ENCODE results near the gene STK38.
"Not testable (repeated sequence)": the region's sequence is repeated elsewhere in the genome, so short reads cannot be mapped to it uniquely, and the experiment has no call there.

DNA sequence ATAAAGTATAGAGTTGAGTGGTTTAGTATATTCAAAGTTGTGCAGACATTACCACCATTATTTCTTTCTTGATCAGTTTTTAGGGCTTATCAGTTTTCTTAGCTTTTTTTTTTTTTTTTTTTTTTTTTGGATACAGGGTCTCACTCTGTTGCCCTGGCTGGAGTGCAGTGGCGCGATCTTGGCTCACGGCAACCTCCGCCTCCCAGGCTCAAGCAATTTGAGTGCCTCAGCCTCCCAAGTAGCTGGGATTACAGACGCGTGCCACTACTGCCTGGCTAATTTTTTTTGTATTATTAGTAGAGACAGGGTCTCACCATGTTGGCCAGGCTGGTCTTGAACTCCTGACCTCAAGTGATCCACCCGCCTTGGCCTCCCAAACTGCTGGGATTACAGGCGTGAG lies 94.4 kb downstream of the STK38 start:
- TF ChIP-seq, protein P1, sequence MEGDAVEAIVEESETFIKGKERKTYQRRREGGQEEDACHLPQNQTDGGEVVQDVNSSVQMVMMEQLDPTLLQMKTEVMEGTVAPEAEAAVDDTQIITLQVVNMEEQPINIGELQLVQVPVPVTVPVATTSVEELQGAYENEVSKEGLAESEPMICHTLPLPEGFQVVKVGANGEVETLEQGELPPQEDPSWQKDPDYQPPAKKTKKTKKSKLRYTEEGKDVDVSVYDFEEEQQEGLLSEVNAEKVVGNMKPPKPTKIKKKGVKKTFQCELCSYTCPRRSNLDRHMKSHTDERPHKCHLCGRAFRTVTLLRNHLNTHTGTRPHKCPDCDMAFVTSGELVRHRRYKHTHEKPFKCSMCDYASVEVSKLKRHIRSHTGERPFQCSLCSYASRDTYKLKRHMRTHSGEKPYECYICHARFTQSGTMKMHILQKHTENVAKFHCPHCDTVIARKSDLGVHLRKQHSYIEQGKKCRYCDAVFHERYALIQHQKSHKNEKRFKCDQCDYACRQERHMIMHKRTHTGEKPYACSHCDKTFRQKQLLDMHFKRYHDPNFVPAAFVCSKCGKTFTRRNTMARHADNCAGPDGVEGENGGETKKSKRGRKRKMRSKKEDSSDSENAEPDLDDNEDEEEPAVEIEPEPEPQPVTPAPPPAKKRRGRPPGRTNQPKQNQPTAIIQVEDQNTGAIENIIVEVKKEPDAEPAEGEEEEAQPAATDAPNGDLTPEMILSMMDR (IDR thresholded peaks at IDR 0.05) = not testable (repeated sequence)
- not testable (repeated sequence) for TF ChIP-seq EZH2 (IDR thresholded peaks at IDR 0.05; ENCODE audit: borderline replicate concordance, insufficient read depth, low read depth, low read length, poor library complexity, severe bottlenecking)

All from B cell (primary cell).